Astrocyte of the cerebellum (primary cell): ENCODE data around the gene MED16.
"Not testable (repeated sequence)": the region's sequence is repeated elsewhere in the genome, so short reads cannot be mapped to it uniquely, and the experiment has no call there.

Experiments
- DNase-seq: peaks from one replicate; pipeline ENCODE4 v3.0.0-alpha.2; 2011; ENCODE audit warnings: low read depth
- H3K4me3 ChIP-seq: 2 replicates; pipeline ENCODE4 v1.5.1; 2011; ENCODE audit warnings: mild to moderate bottlenecking, low read depth, low read length, moderate library complexity
- CTCF ChIP-seq: IDR thresholded peaks from 2 replicates; pipeline ENCODE4 v1.5.1; 2012; ENCODE audit warnings: low read length, low read depth, moderate library complexity, mild to moderate bottlenecking; ENCODE audit errors: missing control alignments
- in situ Hi-C: cut with HindIII; loops from 2 replicates; pipeline ENCODE4 v1.10.0; 2017; ENCODE audit warnings: low sequenced_read_pairs

The MED16 gene

GRCh38 chr19:843836-844545 is 49.0 kb downstream of the MED16 start:
- TF ChIP-seq CTCF = no peak
- no peak overlapping the region for H3K4me3 ChIP-seq
- in situ Hi-C loops = no loop called here
- no peak for DNase-seq

- in situ Hi-C loops = no loop called here
- H3K4me3 ChIP-seq = no peak overlapping the region
- TF ChIP-seq CTCF = no peak
- DNase-seq = no peak
Observed at GRCh38 chr19:843180-843835, 49.7 kb downstream of the MED16 start.

- H3K4me3 ChIP-seq, in situ Hi-C loops, DNase-seq: not testable (repeated sequence)
Observed at GRCh38 chr19:842802-843179, 50.2 kb downstream of the MED16 start.

GRCh38 chr19:840519-841206 is 52.3 kb downstream of the MED16 start, which contains the start of gene PRTN3:
PRTN3 (plus strand) TSS chr19:840999; CDS start chr19:841009, 10 bp downstream.
- TF ChIP-seq CTCF = no peak
- in situ Hi-C loops = no loop called here

GRCh38 chr19:835210-835810 is 57.7 kb downstream of the MED16 start:
- in situ Hi-C loops = no loop called here
- no peak for TF ChIP-seq CTCF
- no peak overlapping the region for H3K4me3 ChIP-seq
- DNase-seq = no peak

More at GRCh38 chr19:840519-841206, 52.3 kb downstream of the MED16 start, which contains the start of gene PRTN3:
- no peak within 1 kb of the TSS for H3K4me3 ChIP-seq
- no peak for DNase-seq

- TF ChIP-seq CTCF = no peak
- no peak for DNase-seq
- H3K4me3 ChIP-seq = no peak overlapping the region
- in situ Hi-C loops = no loop called here
Observed at GRCh38 chr19:834216-834615, 58.8 kb downstream of the MED16 start.
